Activated CD4-positive, alpha-beta T cell treated with anti-CD3 and anti-CD28 coated beads, Interleukin-2, amount 10 ng/mL, durations not matched to agents 24 days and 14 days (primary cell): Measurements from ENCODE around the gene FAM163B. TPM values are rescaled to one million over a fixed set of nuclear protein-coding genes. Genes with fewer than 3 reads are reported as not detected.

Source experiments
- DNase-seq: peaks from one replicate; pipeline ENCODE4 v3.0.0; 2022
- H3K27ac Mint-ChIP-seq: one replicate; pipeline ENCODE4 v1.8.0; 2022; ENCODE audit warnings: mild to moderate bottlenecking, mixed read lengths
- H3K27me3 Mint-ChIP-seq: one replicate; pipeline ENCODE4 v1.8.0; 2022; ENCODE audit warnings: mixed read lengths
- H3K36me3 Mint-ChIP-seq: one replicate; pipeline ENCODE4 v1.8.0; 2022; ENCODE audit warnings: low read depth, mild to moderate bottlenecking, mixed read lengths
- H3K4me1 Mint-ChIP-seq: one replicate; pipeline ENCODE4 v1.8.0; 2021; ENCODE audit warnings: mixed read lengths
- H3K4me3 Mint-ChIP-seq: one replicate; pipeline ENCODE4 v1.8.0; 2022; ENCODE audit warnings: mild to moderate bottlenecking, moderate library complexity, mixed read lengths
- H3K9me3 Mint-ChIP-seq: one replicate; pipeline ENCODE4 v1.8.0; 2021; ENCODE audit warnings: mixed read lengths
- intact Hi-C: fragments of 100-400 bp; cut with micrococcal nuclease; formaldehyde crosslinking; loops from one replicate; pipeline ENCODE4 v1.15.1; 2023
- total RNA-seq: library from RNA; stranded (reverse); gene quantifications from 2 replicates; pipeline ENCODE4 v1.2.3, GENCODE V29; 2022

The FAM163B gene
- total RNA-seq, 1 donor from 2014 or later: not detected

DNA sequence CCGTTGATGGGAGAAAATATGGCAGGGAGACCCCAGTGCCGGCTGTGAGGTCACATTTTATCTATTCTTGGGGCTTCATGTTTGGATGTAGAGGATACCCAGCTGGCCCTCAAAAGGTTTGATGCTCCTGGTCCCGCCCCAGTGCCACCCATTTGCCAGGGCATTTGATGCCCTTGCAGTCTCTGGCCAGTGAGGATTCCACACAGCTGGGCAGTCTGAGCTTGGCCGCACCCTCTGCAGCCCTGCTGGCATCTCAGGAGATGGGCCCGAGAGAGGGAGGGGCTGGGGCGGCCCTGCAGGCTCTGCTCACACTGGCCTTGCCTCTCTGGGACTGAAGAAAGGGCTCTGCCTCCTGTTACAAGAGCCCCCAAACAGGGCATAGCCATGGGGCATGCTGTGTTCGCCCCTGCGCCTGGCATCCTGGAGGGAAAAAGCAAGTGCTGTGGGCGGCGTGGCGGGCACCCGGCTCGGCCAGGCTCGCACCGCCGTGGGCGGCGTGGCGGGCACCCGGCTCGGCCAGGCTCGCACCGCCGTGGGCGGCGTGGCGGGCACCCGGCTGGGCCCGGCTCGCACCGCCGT, 47.1 kb downstream of the FAM163B start:
- Mint-ChIP-seq H3K9me3 (no peaks in the 10 kb centered on the region), H3K27ac (no peak overlapping the region), H3K4me3 (no peak overlapping the region), H3K36me3 (no peaks in the 10 kb centered on the region), H3K4me1 (peaks cover 2% of the 10 kb centered on the region), H3K27me3 (no peaks in the 10 kb centered on the region)
- DNase-seq: no peak
- intact Hi-C loops: no loop called here

DNA sequence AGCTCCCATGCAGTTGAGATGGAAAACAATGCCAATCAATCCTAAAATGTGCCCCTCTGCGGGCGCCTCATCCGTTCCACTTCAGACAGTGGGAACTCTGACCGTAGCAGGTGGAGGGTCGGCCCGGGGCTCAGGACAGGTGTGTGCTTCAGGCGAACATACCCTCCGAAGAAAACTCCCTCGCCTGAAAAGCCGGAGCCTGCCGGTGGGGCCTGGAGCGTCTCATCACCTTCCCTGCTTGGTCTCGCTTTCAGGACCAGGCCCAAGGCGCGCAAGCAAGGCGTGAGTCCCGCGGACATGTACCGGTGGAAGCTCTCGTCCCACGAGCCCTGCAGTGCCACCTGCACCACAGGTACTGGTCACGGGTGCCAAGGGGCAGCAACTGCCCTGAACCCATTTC, 48.2 kb downstream of the FAM163B start:
- H3K27me3 Mint-ChIP-seq: no peaks in the 10 kb centered on the region
- H3K27ac Mint-ChIP-seq: no peak overlapping the region
- no peak overlapping the region for H3K4me3 Mint-ChIP-seq
- no peak for DNase-seq
- peaks cover 2% of the 10 kb centered on the region for H3K4me1 Mint-ChIP-seq
- intact Hi-C loops: no loop called here
- H3K9me3 Mint-ChIP-seq: no peaks in the 10 kb centered on the region
- no peaks in the 10 kb centered on the region for H3K36me3 Mint-ChIP-seq

DNA sequence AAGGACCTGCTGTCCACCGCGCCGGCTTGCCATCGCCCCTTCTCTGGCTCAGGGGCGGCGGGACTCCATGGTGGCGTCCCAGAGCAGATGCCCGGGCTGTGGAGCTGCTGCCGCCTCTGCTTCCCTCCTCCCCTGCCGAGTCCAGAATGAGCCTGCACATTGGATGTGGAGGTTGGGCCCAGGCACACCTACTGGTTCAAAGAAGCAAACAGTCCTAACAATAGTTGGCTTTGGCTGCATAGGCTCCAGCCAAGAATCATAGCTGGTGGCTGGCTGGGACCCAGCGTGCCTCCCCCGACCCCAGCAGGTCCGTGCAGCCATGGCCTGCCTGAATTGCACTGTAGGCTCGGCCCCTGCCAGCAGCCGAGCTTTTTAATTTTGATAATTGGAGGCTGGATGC, 48.9 kb downstream of the FAM163B start:
- H3K9me3 Mint-ChIP-seq: no peaks in the 10 kb centered on the region
- no peak overlapping the region for H3K4me3 Mint-ChIP-seq
- H3K4me1 Mint-ChIP-seq: peaks cover 2% of the 10 kb centered on the region
- no peak overlapping the region for H3K27ac Mint-ChIP-seq
- DNase-seq: no peak
- intact Hi-C loops: no loop called here
- H3K27me3 Mint-ChIP-seq: no peaks in the 10 kb centered on the region
- H3K36me3 Mint-ChIP-seq: no peaks in the 10 kb centered on the region

DNA sequence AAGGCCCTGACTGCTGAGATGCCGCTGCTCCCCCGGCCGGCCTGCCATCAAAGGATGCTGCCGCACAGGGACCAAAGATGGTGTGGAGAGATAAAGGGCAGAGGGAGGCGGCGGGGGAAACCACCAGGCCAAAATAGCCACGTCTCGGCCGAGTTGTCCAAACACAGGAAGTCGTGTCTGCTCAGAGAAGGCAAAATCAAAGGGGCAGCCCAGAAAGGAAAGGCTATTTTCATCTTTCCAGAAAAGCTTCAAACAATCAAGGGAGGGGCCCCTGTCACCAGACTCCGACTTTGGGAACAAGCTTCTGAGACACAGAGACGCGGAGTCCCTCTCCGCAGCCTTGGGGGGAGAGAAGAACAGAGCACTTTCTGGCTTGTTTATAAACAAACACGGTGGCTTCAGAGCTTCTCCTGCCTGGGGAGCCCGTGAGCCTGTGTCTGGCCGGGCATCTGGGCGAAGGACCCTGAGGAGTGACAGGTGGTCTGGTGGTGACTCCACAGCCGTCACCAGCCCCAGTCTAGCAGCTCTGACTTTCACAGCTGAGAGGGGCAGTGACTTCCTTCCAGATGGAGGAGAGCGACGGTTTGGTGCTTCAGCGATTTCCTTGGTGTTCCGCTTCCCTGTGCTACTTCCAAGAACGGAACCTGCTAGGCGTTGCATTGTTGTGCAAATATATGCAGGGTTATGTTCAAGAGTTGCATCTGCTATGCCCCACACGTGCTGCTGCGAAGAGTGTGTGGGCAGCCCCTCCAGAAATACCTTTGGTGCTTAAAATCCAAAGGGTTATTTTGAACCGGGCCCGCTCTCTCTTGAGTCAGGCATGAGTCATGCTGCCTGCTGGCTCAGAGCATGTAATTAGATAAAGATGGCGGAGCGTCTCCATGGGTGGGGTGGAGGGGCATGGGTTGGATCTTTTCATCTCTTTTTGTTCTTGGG, 50.7 kb downstream of the FAM163B start:
- no peak overlapping the region for H3K4me3 Mint-ChIP-seq
- no peaks in the 10 kb centered on the region for H3K9me3 Mint-ChIP-seq
- H3K27ac Mint-ChIP-seq: no peak overlapping the region
- no peaks in the 10 kb centered on the region for H3K36me3 Mint-ChIP-seq
- peaks cover 2% of the 10 kb centered on the region for H3K4me1 Mint-ChIP-seq
- intact Hi-C loops: no loop called here
- no peak for DNase-seq
- H3K27me3 Mint-ChIP-seq: no peaks in the 10 kb centered on the region

DNA sequence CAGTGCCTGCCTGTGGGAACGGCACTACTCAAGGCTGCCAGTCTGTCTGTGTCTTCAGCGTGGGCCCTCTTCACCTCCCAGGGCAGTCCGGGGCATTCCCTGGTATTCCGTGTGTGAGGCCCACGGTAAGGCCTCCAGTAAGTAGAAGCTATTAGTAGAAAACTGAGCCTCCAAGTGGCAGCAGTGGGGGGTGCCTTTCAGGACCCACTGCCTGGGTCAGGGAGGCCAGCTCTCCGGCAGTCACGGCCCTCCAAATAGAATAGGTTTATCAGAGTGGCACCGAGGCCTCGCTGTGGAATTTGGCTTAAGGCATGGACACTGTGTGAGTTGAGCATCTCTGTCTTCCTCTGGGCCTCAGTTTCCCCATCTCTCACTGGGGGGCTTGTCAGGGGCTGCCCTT, 51.6 kb downstream of the FAM163B start:
- Mint-ChIP-seq H3K27me3 (no peaks in the 10 kb centered on the region), H3K4me3 (no peak overlapping the region), H3K9me3 (no peaks in the 10 kb centered on the region), H3K27ac (no peak overlapping the region), H3K4me1 (peaks cover 2% of the 10 kb centered on the region), H3K36me3 (no peaks in the 10 kb centered on the region)
- intact Hi-C loops: no loop called here
- DNase-seq: no peak

DNA sequence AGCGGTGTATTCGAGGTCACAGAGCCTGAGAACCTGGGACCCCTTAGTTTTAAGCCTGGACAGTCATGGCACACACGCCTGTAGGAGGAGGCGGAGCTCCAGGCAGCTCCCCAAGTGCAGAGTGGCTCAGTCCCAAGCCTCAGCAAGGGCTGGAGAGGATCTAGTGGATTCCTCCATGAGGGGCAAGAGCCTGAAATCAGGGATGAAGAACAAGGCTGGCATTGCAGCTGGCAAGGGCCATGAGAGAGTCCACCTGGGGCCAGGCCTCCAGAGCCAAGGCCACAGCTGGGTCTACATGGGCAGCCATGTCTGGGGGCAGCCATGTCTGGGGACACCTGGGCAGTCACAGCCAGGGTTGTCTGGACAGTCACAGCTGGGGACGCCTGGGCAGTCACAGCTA, 52.8 kb downstream of the FAM163B start:
- DNase-seq: no peak
- H3K9me3 Mint-ChIP-seq: no peaks in the 10 kb centered on the region
- H3K4me1 Mint-ChIP-seq: peaks cover 2% of the 10 kb centered on the region
- no peak overlapping the region for H3K27ac Mint-ChIP-seq
- intact Hi-C loops: no loop called here
- H3K27me3 Mint-ChIP-seq: no peaks in the 10 kb centered on the region
- no peak overlapping the region for H3K4me3 Mint-ChIP-seq
- no peaks in the 10 kb centered on the region for H3K36me3 Mint-ChIP-seq

DNA sequence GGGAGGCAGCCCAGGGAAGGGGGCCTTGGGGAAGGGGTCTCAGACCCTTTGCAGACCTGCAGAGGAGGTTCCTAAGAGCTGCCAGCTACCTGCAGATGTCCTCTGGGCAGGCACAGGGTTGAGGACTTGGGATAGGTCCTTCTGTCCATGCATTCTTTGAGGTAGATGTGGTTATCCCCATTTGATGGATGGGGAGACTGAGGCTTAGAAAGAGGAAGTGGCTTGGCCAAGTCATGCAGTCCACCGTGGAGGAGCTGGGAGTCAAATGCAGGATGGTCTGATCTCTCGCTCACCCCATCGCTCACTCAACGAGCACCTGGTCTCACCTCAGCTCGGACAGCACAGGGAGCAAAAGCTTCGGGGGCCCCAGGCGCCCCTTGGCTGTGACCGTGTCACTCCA, 54.5 kb downstream of the FAM163B start:
- no peaks in the 10 kb centered on the region for H3K9me3 Mint-ChIP-seq

DNA sequence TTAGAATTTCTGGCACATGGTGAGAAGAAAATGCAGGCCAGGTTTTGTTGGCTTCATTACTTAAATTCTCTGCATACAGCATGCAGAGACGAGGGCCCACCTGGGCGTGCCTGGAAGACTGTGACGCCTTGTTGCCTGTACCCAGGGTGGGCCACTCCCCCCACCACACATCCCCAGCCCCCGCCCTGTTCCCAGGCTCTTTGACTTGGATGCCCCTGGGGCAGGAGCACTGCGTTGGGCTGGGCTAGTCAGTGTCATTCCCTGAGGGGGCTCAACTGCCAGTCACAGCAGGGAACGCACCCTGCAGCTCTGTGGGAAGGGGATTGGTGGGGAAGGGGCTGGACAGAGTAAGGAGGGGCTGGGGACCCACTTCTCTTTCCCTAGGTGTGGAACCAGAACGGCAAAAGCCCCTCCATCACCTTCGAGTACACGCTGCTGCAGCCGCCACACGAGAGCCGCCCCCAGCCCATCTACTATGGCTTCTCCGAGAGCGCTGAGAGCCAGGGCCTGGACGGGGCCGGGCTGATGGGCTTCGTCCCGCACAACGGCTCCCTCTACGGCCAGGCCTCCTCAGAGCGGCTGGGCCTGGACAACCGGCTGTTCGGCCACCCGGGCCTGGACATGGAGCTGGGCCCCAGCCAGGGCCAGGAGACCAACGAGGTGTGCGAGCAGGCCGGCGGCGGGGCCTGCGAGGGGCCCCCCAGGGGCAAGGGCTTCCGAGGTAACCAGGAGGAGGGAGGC, 55.0 kb downstream of the FAM163B start:
- peaks cover 2% of the 10 kb centered on the region for H3K4me1 Mint-ChIP-seq
- H3K4me3 Mint-ChIP-seq: no peak overlapping the region
- H3K27me3 Mint-ChIP-seq: no peaks in the 10 kb centered on the region
- intact Hi-C loops: no loop called here
- H3K36me3 Mint-ChIP-seq: no peaks in the 10 kb centered on the region
- no peak overlapping the region for H3K27ac Mint-ChIP-seq
- DNase-seq: no peak
- H3K9me3 Mint-ChIP-seq: no peaks in the 10 kb centered on the region

More for the DNA sequence above, 54.5 kb downstream of the FAM163B start:
- no peak overlapping the region for H3K27ac Mint-ChIP-seq
- no peak for DNase-seq
- H3K4me3 Mint-ChIP-seq: no peak overlapping the region
- intact Hi-C loops: no loop called here
- peaks cover 2% of the 10 kb centered on the region for H3K4me1 Mint-ChIP-seq
- H3K36me3 Mint-ChIP-seq: no peaks in the 10 kb centered on the region
- H3K27me3 Mint-ChIP-seq: no peaks in the 10 kb centered on the region

DNA sequence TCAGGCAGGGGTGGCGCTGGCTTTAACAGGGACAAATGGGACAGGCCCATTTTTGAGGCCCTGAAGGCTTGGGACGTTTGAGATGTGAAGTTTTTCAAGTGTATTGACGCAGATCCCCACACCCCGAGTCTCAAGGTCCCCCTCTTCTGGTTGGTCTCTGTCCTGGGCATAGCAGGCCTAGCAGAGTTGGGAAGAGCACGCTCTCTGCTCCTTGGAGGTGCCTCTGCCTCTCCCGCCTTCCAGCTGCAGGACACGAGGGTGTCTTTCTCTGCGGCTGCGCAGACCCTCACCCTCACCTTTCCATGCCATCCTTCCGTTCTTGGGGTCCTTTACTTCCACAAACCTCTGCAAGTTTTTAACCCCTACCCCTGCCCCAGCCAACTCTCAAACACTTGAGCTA, 56.1 kb downstream of the FAM163B start:
- H3K9me3 Mint-ChIP-seq: no peaks in the 10 kb centered on the region
- no peak overlapping the region for H3K27ac Mint-ChIP-seq
- H3K4me3 Mint-ChIP-seq: no peak overlapping the region
- intact Hi-C loops: no loop called here
- H3K27me3 Mint-ChIP-seq: no peaks in the 10 kb centered on the region
- H3K36me3 Mint-ChIP-seq: no peaks in the 10 kb centered on the region
- no peak for DNase-seq
- no peaks in the 10 kb centered on the region for H3K4me1 Mint-ChIP-seq

DNA sequence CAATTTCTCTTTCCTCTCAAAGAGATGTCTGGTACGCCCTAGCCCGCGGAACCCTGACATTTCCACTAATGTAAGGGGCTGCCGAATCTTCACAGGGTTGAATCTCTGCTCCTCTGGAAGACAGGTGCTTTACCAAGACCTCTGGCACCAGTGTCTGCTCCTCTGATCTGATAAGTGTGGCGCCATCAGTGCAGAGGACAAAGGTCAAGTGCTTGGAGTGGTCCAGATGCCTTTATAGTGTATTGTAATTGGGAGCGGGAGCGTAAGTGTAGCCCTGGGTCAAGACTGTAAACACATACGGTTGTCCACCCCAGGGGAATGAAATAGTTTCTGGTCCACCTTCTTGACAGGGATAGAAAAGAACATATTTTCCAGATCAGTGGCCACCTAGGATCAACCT, 57.0 kb downstream of the FAM163B start:
- Mint-ChIP-seq H3K36me3 (no peaks in the 10 kb centered on the region), H3K9me3 (no peaks in the 10 kb centered on the region), H3K27ac (no peak overlapping the region), H3K4me3 (no peak overlapping the region), H3K27me3 (no peaks in the 10 kb centered on the region), H3K4me1 (no peaks in the 10 kb centered on the region)
- intact Hi-C loops: no loop called here
- DNase-seq: no peak

DNA sequence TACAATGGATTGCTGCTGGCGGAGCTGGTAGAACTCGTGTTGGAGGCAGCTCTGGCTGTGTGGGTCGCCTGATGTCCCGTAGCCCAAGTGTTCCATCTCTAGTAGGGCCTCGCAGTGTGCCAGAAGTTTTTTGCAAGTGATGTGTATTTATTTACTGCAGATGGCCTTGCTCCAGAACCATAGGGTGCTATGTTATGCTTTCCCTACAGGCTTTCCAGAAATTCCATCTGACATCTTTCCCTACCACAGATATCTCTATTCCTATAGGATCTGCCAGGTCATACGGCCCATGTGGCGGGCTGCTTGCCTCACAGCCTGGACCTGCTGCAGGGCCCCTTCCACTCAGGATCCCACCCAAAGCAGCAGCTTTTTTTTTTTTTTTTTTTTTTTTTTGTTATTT, 57.7 kb downstream of the FAM163B start:
- Mint-ChIP-seq H3K27me3 (no peaks in the 10 kb centered on the region), H3K4me1 (no peaks in the 10 kb centered on the region), H3K27ac (no peak overlapping the region), H3K4me3 (no peak overlapping the region), H3K9me3 (no peaks in the 10 kb centered on the region), H3K36me3 (no peaks in the 10 kb centered on the region)
- intact Hi-C loops: no loop called here
- DNase-seq: no peak

DNA sequence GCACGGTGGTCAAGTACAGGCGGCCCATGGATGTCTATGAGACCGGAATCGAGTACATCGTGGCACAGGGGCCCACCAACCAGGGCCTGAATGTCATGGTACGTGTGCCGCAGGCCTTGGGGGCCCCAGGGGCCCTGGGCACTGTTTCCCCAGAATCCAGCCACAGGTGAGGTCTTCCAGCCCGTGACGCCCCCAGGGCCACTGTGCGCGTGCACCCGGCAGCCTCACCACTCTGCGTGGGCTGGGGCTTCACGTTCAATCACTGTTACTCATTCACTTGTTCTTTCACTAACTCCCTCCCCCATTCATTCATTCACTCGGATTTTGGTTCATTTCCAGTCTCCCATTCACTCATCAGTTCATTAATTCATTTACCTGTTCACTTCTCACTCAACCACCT, 62.1 kb downstream of the FAM163B start:
- Mint-ChIP-seq H3K27me3 (no peaks in the 10 kb centered on the region), H3K4me1 (no peaks in the 10 kb centered on the region), H3K36me3 (no peaks in the 10 kb centered on the region), H3K27ac (no peak overlapping the region), H3K4me3 (no peak overlapping the region), H3K9me3 (no peaks in the 10 kb centered on the region)
- no peak for DNase-seq
- intact Hi-C loops: no loop called here

DNA sequence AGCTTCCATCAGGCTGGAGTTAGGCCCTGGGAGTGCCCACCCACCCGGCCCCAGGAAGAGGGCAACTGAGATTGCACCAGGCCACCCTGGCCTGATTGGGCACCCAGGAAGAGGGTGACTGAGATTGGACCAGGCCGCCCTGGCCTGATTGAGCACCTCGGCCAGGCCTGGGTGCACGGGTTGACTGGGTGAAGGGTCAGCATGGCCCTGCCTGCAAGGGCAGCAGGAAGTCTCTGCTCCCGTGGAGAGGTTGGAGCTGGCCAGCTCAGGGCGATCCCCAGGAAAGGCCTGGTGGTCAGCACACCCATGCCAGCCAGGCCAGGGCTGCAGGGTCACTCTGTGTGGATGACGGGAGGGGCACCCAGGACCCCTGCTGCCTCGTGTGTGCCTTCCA, 62.9 kb downstream of the FAM163B start:
- H3K36me3 Mint-ChIP-seq: no peaks in the 10 kb centered on the region
- no peaks in the 10 kb centered on the region for H3K27me3 Mint-ChIP-seq
- no peak for DNase-seq
- intact Hi-C loops: no loop called here
- H3K4me3 Mint-ChIP-seq: no peak overlapping the region
- H3K9me3 Mint-ChIP-seq: no peaks in the 10 kb centered on the region
- no peak overlapping the region for H3K27ac Mint-ChIP-seq
- H3K4me1 Mint-ChIP-seq: no peaks in the 10 kb centered on the region
